HepG2 (cell line): Measurements from ENCODE around the gene JMJD8. TPM values are rescaled to one million over a fixed set of nuclear protein-coding genes. Genes with fewer than 3 reads are reported as not detected.
A peak's percentile ranks its signal among the peaks of the same experiment; 100 is the strongest.

Source experiments
- ARID4A ChIP-seq: sonication (generic); formaldehyde crosslinking; IDR thresholded peaks from 2 replicates; pipeline ENCODE4 v1.5.0; 2020; ENCODE audit warnings: mild to moderate bottlenecking, missing genetic modification reagents, borderline replicate concordance
- DZIP1 ChIP-seq: sonication (generic); formaldehyde crosslinking; IDR thresholded peaks from 2 replicates; pipeline ENCODE4 v1.5.0; 2020; ENCODE audit warnings: mild to moderate bottlenecking, missing genetic modification reagents
- HCFC1 ChIP-seq: fragments of 150-350 bp; IDR thresholded peaks from 2 replicates; pipeline ENCODE4 v1.6.1; 2014; ENCODE audit warnings: low read depth, low read length
- HNF4G ChIP-seq, 2 experiments: sonication (generic) in 1 of 2; formaldehyde crosslinking in 1 of 2; IDR thresholded peaks; 2 replicates each; pipeline versions ENCODE4 v1.4.0 to v1.6.1; 2011 to 2020; ENCODE audit warnings: borderline replicate concordance in 2 of 2, low read depth in 2 of 2, mild to moderate bottlenecking in 2 of 2, low read length in 1 of 2, missing genetic modification reagents in 1 of 2, moderate library complexity in 1 of 2
- KDM5B ChIP-seq: sonication (generic); formaldehyde crosslinking; IDR thresholded peaks from 2 replicates; pipeline ENCODE4 v1.4.0; 2020; ENCODE audit warnings: missing genetic modification reagents, mild to moderate bottlenecking, borderline replicate concordance
- KLF12 ChIP-seq: sonication (generic); formaldehyde crosslinking; IDR thresholded peaks from 2 replicates; pipeline ENCODE4 v1.4.0; 2020; ENCODE audit warnings: missing genetic modification reagents, borderline replicate concordance
- NFATC3 ChIP-seq: sonication (generic); formaldehyde crosslinking; IDR thresholded peaks from 2 replicates; pipeline ENCODE4 v1.5.1; 2020; ENCODE audit warnings: mild to moderate bottlenecking, missing genetic modification reagents
- NFE2L1 ChIP-seq: sonication (generic); formaldehyde crosslinking; IDR thresholded peaks from 2 replicates; pipeline ENCODE4 v1.4.0; 2020; ENCODE audit warnings: missing genetic modification reagents, mild to moderate bottlenecking, borderline replicate concordance
- PTBP1 ChIP-seq: fragments of 200-400 bp; formaldehyde crosslinking; IDR thresholded peaks from 2 replicates; pipeline ENCODE4 v1.6.1; 2018; ENCODE audit warnings: low read length, low read depth; ENCODE audit not compliant: poor library complexity, severe bottlenecking
- TARDBP ChIP-seq: sonication (generic); formaldehyde crosslinking; IDR thresholded peaks from 2 replicates; pipeline ENCODE4 v1.8.0; 2022; ENCODE audit warnings: mild to moderate bottlenecking, missing genetic modification reagents
- TBX2 ChIP-seq: sonication (generic); formaldehyde crosslinking; IDR thresholded peaks from 2 replicates; pipeline ENCODE4 v1.5.0; 2020; ENCODE audit warnings: missing genetic modification reagents, mild to moderate bottlenecking, borderline replicate concordance
- ZNF747 ChIP-seq: sonication (generic); formaldehyde crosslinking; IDR thresholded peaks from 2 replicates; pipeline ENCODE4 v1.8.1; 2023; ENCODE audit warnings: missing genetic modification reagents, mild to moderate bottlenecking, borderline replicate concordance
- ZNF839 ChIP-seq: sonication (generic); formaldehyde crosslinking; IDR thresholded peaks from 2 replicates; pipeline ENCODE4 v1.4.0; 2020; ENCODE audit warnings: missing genetic modification reagents, mild to moderate bottlenecking, borderline replicate concordance
- polyA plus RNA-seq, 8 experiments: library from polyadenylated mRNA; depleted of rRNA in 3 of 8; stranded (reverse) in 7 of 8; unstranded in 1 of 8; fragments of >200 nt; fragmentation: Illumina TruSeq in 4 of 8; extraction: Trizol in 4 of 8; gene quantifications; 2 replicates each; pipeline versions ENCODE4 v1.2.1 to v1.2.3, GENCODE V29; 2011 to 2016; ENCODE audit warnings: low read depth in 4 of 8, missing spikeins in 1 of 8, mixed read lengths in 1 of 8; ENCODE audit not compliant: insufficient read depth in 1 of 8
- total RNA-seq, 5 experiments: library from RNA; depleted of rRNA; stranded (reverse); fragments of >200 nt; fragmentation: Illumina TruSeq; extraction: Trizol; gene quantifications; 2 replicates each; pipeline ENCODE4 v1.2.3, GENCODE V29; 2016; ENCODE audit warnings: low read depth in 1 of 5
- TF ChIP-seq, protein P1 (sequence below): sonication (generic); formaldehyde crosslinking; IDR thresholded peaks from 2 replicates; pipeline ENCODE4 v1.4.0; 2020; ENCODE audit warnings: missing genetic modification reagents, borderline replicate concordance
- TF ChIP-seq, protein P2 (sequence below): sonication (generic); formaldehyde crosslinking; IDR thresholded peaks from 2 replicates; pipeline ENCODE4 v1.5.0; 2020; ENCODE audit warnings: missing genetic modification reagents

The JMJD8 gene
- total and polyA plus RNA-seq, 2 of the 13 experiments (the other 11 are each of a cell fraction or from before 2014, with no cell fraction given), result 2.6 to 11.8 TPM

- TF ChIP-seq ZNF747 (CRISPR knock-in tag), result no peak
- 0 out of 2 replicates have a peak, but pooled peaks have one; percentile 20 for TF ChIP-seq DZIP1 (CRISPR knock-in tag)
- TF ChIP-seq NFATC3 (CRISPR knock-in tag), result no peak
- 0 out of 2 replicates have a peak, but pooled peaks have one; percentile 41 for TF ChIP-seq ZNF839
- no peak for TF ChIP-seq HCFC1
- 0 out of 2 replicates have a peak, but pooled peaks have one; percentile 22 for TF ChIP-seq TARDBP (CRISPR knock-in tag)
- peak; percentile 51; the same call in 1 of the 2 replicates for TF ChIP-seq KDM5B (CRISPR knock-in tag)
- peak; percentile 42; the same call in 1 of the 2 replicates for TF ChIP-seq TBX2
- TF ChIP-seq, protein P1, sequence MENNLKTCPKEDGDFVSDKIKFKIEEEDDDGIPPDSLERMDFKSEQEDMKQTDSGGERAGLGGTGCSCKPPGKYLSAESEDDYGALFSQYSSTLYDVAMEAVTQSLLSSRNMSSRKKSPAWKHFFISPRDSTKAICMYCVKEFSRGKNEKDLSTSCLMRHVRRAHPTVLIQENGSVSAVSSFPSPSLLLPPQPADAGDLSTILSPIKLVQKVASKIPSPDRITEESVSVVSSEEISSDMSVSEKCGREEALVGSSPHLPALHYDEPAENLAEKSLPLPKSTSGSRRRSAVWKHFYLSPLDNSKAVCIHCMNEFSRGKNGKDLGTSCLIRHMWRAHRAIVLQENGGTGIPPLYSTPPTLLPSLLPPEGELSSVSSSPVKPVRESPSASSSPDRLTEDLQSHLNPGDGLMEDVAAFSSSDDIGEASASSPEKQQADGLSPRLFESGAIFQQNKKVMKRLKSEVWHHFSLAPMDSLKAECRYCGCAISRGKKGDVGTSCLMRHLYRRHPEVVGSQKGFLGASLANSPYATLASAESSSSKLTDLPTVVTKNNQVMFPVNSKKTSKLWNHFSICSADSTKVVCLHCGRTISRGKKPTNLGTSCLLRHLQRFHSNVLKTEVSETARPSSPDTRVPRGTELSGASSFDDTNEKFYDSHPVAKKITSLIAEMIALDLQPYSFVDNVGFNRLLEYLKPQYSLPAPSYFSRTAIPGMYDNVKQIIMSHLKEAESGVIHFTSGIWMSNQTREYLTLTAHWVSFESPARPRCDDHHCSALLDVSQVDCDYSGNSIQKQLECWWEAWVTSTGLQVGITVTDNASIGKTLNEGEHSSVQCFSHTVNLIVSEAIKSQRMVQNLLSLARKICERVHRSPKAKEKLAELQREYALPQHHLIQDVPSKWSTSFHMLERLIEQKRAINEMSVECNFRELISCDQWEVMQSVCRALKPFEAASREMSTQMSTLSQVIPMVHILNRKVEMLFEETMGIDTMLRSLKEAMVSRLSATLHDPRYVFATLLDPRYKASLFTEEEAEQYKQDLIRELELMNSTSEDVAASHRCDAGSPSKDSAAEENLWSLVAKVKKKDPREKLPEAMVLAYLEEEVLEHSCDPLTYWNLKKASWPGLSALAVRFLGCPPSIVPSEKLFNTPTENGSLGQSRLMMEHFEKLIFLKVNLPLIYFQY (CRISPR knock-in tag), result peak; percentile 97
- TF ChIP-seq HNF4G (IDR thresholded peaks at IDR 0.05; ENCODE audit: borderline replicate concordance, low read depth, low read length), result no peak
- 0 out of 2 replicates have a peak, but pooled peaks have one; percentile 34 for TF ChIP-seq HNF4G (CRISPR knock-in tag; IDR thresholded peaks at IDR 0.05; ENCODE audit: borderline replicate concordance, low read depth)
- peak; percentile 80 for TF ChIP-seq NFE2L1 (CRISPR knock-in tag)
- 0 out of 2 replicates have a peak, but pooled peaks have one; percentile 61 for TF ChIP-seq ARID4A (CRISPR knock-in tag)
- peak; percentile 28 for TF ChIP-seq PTBP1
- TF ChIP-seq, protein P2, sequence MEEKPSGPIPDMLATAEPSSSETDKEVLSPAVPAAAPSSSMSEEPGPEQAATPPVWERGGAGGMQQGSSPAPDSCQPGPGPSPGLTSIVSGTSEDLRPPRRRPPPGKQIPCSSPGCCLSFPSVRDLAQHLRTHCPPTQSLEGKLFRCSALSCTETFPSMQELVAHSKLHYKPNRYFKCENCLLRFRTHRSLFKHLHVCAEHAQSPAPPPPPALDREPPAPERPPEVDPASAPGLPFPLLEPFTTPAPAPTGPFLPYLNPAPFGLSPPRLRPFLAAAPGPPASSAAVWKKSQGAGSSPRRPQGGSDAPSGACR, result peak; percentile 48; the same call in 1 of the 2 replicates
- TF ChIP-seq KLF12 (CRISPR knock-in tag), result 0 out of 2 replicates have a peak, but pooled peaks have one; percentile 7
Observed at GRCh38 chr16:680967-681745, 3.0 kb downstream of the JMJD8 start (continued).
